RWPE1 (cell line): ENCODE data around the gene TRA2A.

Experiments
- CTCF ChIA-PET: fragments of 350-600 bp; sonication (Branson Sonifier 250); formaldehyde crosslinking; extraction: SDS; loops from one replicate; lab custom pipeline; 2021; lab: Yijun Ruan, JAX
- POLR2A ChIA-PET: fragments of 400-600 bp; formaldehyde crosslinking; extraction: SDS; loops from one replicate; lab custom pipeline; 2020; ENCODE audit warnings: antibody characterized with exemption; ENCODE audit not compliant: low non-redundant PET; lab: Yijun Ruan, JAX
- DNase-seq: peaks from one replicate; pipeline ENCODE4 v3.0.0; 2012; ENCODE audit warnings: low spot score
- H3K27ac ChIP-seq: fragments of 450-650 bp; 2 replicates; pipeline ENCODE4 v1.5.1; 2017
- TF ChIP-seq, protein P1 (sequence below): fragments of 450-650 bp; conservative IDR thresholded peaks from 2 replicates; pipeline ENCODE4 v1.5.1; 2017; ENCODE audit warnings: low read depth, mild to moderate bottlenecking

Gene TRA2A

DNA sequence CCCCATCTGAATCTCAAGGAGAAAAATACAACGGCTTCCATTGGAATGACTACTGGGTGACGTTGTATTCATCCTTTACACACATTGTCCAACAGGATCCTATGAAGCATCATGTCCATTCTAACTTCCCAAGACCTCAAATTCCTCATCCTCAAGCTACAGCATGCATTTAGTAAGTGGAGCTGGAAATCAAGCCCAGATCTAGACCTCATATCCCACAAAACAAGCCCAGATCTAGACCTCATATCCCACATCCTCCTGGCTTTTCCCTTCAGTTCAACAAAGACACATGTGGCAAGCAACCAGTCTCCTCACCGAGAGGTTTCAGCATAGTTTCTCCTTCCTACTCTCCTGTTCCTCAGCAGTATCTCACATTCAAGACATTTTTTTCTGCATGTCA is 73.7 kb downstream of the TRA2A start:
- TF ChIP-seq, protein P1, sequence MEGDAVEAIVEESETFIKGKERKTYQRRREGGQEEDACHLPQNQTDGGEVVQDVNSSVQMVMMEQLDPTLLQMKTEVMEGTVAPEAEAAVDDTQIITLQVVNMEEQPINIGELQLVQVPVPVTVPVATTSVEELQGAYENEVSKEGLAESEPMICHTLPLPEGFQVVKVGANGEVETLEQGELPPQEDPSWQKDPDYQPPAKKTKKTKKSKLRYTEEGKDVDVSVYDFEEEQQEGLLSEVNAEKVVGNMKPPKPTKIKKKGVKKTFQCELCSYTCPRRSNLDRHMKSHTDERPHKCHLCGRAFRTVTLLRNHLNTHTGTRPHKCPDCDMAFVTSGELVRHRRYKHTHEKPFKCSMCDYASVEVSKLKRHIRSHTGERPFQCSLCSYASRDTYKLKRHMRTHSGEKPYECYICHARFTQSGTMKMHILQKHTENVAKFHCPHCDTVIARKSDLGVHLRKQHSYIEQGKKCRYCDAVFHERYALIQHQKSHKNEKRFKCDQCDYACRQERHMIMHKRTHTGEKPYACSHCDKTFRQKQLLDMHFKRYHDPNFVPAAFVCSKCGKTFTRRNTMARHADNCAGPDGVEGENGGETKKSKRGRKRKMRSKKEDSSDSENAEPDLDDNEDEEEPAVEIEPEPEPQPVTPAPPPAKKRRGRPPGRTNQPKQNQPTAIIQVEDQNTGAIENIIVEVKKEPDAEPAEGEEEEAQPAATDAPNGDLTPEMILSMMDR, result no peak
- POLR2A ChIA-PET, result no interaction called here
- H3K27ac ChIP-seq, result no peak overlapping the region
- CTCF ChIA-PET, result interaction anchor here (0.6 kb wide), 1 partner anchor 73 kb away, joined by 3 read pairs; no protein-coding TSS in a partner anchor
- no peak for DNase-seq

DNA sequence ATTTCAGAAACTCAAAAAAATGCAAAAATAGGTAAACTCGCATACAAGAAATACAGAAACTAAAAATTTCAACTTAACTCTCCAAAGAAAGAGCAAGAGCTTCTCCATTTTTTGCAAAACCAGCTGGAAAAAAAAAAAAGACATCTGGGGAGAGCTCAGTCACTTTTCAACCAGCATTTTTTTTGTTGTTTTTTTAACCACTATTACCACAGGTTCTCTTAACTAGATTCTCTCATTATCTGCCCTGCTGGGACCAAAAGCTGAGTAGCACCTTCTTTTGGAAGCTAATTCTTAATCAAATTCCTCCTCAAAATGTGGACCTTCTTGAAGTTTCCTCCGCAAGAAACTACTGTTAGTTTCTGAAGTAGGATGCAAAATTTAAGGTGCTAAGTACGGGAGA is 75.7 kb downstream of the TRA2A start:
- ChIA-PET POLR2A (no interaction called here), CTCF (interaction anchor here (1.4 kb wide), 1 partner anchor 13 kb away, joined by 4 read pairs; no protein-coding TSS in a partner anchor)
- no peak overlapping the region for H3K27ac ChIP-seq
- TF ChIP-seq, protein P1, result no peak
- no peak for DNase-seq

DNA sequence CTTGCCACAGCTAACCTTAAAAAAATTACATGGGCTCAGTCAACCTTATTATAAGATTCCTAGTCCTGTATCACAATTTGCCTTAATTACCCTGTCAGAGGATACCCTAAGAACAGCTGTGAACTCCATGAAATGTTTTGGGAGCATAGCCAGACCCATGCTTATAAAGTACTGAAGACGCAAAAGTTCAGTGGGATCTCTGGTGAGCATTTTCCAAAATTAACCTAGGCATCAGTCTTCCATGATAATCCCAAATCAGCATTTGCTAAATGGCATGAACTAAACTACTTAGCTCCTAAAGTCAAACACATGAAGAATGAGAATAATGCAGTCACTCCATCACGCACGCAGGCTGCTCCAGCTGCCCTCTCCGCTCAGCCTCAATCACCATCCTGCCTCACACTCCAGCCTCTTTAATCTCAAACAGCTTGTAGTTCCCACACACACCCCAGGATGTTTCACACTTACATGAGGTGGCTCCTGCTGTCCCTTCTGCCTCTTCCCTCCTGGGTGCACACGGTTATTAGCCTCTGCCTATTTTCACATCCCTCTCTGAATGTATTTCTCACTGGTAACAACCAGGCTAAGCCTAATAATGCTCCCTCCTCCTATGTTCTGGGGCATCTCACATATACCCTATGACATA is 76.8 kb downstream of the TRA2A start:
- ChIA-PET POLR2A (no interaction called here), CTCF (interaction anchor here (0.6 to 1.0 kb wide), 2 partner anchors 256 to 1358 kb away, joined by 4 read pairs; no protein-coding TSS in a partner anchor)
- no peak overlapping the region for H3K27ac ChIP-seq
- no peak for DNase-seq
- TF ChIP-seq, protein P1, result no peak
